Endometrial microvascular endothelial cells (primary cell): ENCODE data around the gene CREB5. TPM values are rescaled to one million over a fixed set of nuclear protein-coding genes. Genes with fewer than 3 reads are reported as not detected.

Source experiments
- in situ Hi-C: cut with HindIII; loops from 2 replicates; pipeline ENCODE4 v1.10.0; 2017; ENCODE audit warnings: low sequenced_read_pairs, low pct_unique_long_range_greater_than_20kb; ENCODE audit errors: inconsistent ontology term
- total RNA-seq: library from RNA; depleted of rRNA; stranded (reverse); fragments of >200 nt; gene quantifications from one replicate; pipeline ENCODE4 v1.2.3, GENCODE V29; 2015; ENCODE audit errors: inconsistent ontology term

CREB5 gene
- total RNA-seq, 1 donor from 2014 or later: 12.6 TPM

DNA sequence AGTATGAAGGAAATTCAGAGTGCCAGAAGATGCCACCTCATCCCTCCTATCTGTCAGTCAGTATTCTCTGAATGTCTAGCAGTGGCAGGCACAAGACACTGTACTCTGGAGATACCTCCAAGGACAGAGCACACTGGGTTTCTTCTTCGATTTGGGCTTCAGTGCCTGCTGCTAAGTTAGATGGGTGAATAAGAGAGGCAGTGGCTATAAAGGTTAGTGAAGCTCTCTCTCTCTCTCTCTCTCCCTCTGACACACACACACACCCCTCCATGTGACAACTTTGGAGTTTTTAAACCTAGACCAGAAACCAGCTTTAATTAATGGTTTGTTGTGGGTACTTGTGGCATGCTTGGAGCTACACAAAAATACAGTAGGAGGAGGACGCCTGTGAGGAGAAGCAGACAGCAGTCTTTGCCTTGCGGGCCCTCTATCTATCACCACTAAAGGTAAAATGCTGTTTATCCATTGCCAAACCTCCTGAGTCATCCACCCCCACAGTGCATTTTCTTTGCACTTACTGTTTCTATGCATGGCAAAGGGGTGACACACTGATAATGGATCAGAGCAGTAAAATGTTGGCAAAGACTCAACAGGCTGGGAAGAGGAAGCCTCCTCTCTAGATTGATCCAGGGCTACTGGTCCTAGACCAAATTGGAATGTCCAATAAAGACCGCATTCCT, 443.4 kb downstream of the CREB5 start:
- in situ Hi-C loops: no loop called here

DNA sequence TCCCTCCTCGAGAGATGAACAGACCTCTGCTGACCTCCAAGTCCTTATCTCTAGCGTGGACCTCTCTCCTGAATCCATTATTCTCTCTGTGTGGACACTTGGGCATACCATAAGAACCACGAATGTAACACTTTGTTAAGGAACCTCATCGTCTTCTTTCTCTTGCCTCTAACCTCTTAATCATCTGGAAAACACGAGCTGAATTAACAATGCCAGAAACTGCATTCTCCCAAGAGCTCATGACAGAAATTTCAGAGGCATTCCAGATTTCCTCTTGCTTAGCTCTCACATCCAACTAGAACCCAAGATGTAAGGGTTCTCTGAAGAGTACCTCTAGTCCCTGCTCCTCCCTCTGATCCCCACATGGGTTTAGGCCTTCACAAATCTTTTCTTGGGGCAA, 444.3 kb downstream of the CREB5 start:
- in situ Hi-C loops: no loop called here

DNA sequence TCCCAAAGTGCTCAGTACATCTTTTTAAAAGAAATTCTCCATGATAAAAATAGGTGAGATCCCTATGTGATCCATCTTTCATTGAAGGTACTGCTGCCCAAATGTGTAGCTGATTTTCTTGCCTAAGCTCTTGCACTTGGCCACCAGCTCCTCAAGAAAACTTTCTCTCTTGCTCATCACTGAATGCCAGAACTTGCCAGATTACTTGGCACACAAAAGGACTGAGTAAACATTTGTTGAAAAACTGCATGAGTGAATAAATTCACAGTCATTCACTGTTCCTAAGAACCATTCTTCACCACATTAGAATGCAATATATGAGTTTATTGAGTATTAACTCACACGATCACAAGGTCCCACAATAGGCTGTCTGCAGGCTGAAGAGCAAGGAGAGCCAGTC, 445.9 kb downstream of the CREB5 start:
- in situ Hi-C loops: no loop called here

DNA sequence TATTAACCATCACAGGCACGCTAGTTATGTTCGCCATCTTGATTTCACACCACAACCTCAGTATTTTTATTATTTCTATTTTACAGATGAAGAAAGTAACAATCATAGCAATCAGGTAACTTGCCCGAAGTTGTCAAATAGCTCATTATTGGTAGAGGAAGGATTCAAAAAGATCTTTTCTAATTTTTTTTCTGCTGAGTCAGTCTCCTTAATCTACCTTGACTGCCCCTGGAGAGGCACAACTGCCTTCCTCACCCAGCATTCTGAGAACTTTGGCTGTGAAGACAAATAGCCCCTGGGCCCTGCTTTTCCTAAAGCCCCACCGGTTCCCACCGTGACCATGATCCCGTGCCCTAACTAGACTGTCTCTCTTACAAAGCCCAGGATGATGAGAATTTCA, 446.6 kb downstream of the CREB5 start:
- in situ Hi-C loops: no loop called here

DNA sequence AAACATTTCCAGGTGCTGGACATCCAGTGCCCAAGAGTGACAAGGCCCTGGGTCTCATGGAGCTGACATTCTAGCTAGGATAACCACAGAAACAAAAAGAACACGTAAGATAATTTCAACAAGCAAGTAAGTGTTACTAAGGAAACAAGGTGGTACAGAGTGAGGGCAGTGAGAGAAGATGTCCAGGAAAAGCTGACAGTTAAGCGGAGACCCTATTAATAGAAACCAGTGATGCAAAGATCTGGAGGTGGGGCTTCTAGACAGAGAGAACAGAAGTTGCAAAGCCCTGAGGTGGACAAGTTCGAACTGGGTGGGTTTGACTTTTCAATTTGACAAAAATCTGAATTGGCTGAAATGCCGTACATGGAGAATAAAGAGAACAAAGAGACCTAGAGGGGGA, 449.5 kb downstream of the CREB5 start:
- in situ Hi-C loops: no loop called here

DNA sequence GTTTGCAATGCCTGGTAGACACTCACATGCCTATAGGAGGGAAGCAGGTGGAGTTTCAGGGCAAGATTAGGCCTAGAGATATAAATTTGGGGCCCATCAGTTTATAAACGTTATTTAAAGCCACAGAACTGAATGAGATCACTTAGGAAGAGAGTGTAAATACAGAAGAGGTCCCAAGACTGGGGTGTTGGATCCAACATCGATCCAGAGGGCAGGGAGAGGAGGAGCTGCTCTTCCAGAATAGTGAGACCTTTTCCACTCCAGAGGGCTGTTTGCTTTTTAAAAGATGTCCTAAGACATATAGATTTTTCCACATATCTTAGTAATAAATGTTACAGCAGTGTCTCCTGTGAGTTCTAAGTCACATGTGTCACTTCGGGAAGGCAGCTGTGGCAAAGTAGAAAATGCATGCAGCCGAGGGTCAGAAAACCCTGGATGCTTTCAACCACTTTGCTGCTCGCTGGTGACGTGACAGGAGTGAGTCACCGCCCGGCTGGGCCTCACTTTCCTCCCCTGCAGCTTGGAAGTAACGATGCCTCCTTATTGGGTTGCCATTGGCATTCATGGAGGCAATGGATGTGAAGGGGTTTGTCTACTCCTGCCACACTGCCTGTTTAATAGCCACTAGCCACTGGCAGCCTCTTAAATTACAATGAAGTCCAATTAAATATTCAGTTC, 450.4 kb downstream of the CREB5 start:
- in situ Hi-C loops: no loop called here

DNA sequence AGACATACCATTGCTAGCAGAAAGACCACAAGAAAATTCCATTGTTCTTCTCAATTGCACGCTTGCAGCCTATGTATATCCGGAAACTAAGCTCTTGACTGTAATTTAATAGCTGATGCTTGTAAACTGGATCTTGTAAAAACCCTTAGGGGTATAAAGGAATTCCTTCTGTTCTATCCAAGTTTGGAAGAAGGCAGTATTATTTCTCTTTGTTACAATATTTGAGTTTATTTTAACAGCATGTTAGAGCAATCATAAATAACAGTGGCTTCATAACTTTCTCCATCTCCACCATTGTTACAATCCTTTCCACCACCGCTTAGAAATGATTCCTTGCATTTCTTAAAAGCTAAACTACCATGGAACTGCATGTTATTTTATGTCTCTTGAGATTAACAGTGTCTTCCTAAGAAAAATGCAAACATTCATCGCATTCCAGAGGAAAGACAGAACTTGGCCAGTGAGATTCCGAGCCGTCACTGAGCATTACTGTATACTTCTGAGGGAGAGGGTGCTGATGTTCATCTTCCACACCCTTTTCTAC, 453.4 kb downstream of the CREB5 start:
- in situ Hi-C loops: no loop called here

DNA sequence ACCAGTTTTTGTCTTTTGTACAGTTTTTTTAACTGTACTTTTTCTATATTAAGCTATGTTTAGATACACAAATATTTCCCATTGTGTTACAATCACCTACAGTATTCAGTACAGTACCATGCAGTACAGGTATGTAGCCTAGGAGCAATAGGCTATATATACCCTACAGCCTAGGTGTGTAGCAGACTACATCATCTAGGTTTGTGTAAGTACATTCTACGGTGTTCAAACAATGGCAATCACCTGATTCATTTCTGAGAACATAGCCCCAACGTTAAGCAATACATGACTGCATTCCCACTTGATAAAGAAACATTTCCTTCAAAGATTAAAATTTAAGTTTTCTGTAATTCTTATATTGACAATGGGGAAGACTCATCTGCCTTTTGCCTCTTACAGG, 456.4 kb downstream of the CREB5 start:
- in situ Hi-C loops: no loop called here

DNA sequence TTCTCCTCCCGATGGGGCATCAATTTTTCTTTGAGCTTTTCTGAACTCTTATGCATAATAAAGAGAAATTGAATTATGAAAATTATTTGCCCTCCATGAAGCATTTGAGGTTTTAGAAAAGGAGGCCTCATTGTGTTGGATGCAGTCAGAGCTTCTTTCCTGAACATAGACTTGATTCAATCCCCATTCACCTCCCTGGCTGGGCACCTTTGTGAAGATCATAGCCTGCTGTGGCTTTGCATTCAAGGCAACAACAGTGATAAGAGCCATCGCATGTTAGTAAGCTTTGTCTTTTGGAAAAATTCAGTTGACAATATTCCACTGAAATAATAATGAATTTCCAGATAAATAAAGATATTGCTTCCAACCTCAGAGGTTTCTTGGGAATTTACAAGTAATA, 458.8 kb downstream of the CREB5 start:
- in situ Hi-C loops: no loop called here

DNA sequence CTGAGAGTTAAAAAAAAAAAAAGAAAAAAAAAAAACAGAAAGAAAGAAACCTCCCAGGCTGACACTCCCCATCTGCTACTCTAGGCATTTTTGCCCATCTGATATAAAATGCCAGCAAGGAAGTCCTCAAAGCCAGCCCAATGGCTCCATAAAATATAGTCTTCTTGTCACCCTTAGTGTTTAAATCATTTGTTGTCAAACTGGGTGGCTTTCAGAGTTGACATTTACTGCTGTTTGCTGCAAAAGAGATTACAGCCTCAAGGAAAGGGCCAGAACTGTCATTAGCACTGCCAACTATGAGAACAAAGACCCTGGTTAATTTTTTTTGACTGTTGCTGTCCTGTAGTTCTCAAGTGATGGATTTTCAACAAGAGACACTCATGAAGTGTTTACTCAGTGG, 459.3 kb downstream of the CREB5 start:
- in situ Hi-C loops: no loop called here

DNA sequence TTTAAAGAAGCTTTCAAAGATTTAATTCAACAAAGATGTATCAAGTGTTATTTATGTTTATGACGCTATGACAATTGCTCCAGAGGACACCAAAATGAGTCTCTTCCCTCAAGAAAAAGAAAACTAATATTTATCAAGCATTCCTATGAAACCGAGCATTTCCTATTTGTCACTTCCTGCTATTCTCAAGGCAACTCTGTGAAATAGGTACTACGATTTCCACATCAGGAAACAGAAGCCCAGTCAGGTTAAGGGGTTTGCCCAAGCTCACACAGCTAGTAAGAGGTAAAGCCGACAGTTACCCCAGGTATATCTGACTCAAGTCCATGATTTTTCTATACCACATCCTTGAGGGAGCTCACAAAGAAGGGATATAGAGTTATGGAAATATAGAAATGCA, 459.9 kb downstream of the CREB5 start:
- in situ Hi-C loops: no loop called here

DNA sequence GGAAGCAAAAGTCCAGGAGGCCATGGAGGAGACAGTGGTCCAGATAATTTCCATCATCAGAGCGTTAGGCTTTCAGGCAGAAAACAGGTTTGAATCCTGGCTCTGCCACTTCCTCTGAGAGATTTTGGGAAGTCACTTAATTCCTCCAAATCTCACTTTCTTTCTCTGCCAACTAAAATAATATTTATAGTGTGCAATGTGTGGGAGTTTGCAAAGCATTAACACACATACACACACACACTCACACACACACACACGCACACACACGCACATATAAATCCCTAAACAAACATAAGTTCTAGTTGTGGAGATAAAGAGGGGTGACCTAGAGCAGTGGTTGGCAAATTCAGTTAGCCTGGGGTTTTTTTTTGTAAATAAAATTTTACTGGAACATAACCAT, 461.0 kb downstream of the CREB5 start:
- in situ Hi-C loops: no loop called here

DNA sequence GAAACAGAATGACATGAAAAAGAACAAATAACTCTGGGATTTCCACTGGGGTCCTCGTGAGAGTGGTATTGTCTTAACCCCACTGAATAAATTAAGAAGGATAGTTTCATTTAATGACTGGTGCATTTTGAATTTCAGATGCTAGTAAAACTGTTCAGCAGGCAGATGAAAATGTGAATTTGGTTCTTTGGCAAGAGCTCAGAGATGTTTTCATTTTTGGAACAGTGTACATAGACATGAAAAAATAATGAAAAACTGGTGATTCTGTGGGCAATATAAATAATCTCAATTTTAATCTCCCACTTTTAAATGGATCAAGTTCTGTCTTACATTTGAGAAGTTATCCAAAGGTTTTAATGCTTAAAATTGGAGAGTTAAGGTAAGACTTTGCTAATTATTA, 461.7 kb downstream of the CREB5 start:
- in situ Hi-C loops: no loop called here

Other genes starting within 250 kb of the CREB5 start
- 8.9 TPM for gene JAZF1, start 231.7 kb upstream of the CREB5 start, total RNA-seq